Nephron progenitor cell (in vitro differentiated cells): ENCODE measurements around the gene SDK2.

Source experiments
- DNase-seq: peaks from one replicate; pipeline ENCODE4 v3.0.0; 2021
- H3K27ac Mint-ChIP-seq: 2 replicates; pipeline ENCODE4 v1.8.0; 2021; ENCODE audit warnings: mild to moderate bottlenecking, moderate library complexity, mixed read lengths
- H3K27me3 Mint-ChIP-seq: 2 replicates; pipeline ENCODE4 v1.8.0; 2021; ENCODE audit warnings: mild to moderate bottlenecking, low read depth, mixed read lengths; ENCODE audit not compliant: poor library complexity
- H3K36me3 Mint-ChIP-seq: 2 replicates; pipeline ENCODE4 v1.8.0; 2021; ENCODE audit warnings: low read depth, mixed read lengths
- H3K4me1 Mint-ChIP-seq: 2 replicates; pipeline ENCODE4 v1.8.0; 2021; ENCODE audit warnings: mixed read lengths
- H3K4me3 Mint-ChIP-seq: 2 replicates; pipeline ENCODE4 v1.8.0; 2021; ENCODE audit warnings: mild to moderate bottlenecking, moderate library complexity, mixed read lengths
- H3K9me3 Mint-ChIP-seq: 2 replicates; pipeline ENCODE4 v1.8.0; 2021; ENCODE audit warnings: mild to moderate bottlenecking, moderate library complexity, mixed read lengths
- TF ChIP-seq, protein P1 (sequence below): fragments of 200-600 bp; sonication (generic); IDR thresholded peaks from 2 replicates; pipeline ENCODE4 v1.5.0; 2021; ENCODE audit warnings: antibody characterized with exemption

SDK2 gene

GRCh38 chr17:73308017-73308823, 336.0 kb downstream of the SDK2 start:
- TF ChIP-seq, protein P1, sequence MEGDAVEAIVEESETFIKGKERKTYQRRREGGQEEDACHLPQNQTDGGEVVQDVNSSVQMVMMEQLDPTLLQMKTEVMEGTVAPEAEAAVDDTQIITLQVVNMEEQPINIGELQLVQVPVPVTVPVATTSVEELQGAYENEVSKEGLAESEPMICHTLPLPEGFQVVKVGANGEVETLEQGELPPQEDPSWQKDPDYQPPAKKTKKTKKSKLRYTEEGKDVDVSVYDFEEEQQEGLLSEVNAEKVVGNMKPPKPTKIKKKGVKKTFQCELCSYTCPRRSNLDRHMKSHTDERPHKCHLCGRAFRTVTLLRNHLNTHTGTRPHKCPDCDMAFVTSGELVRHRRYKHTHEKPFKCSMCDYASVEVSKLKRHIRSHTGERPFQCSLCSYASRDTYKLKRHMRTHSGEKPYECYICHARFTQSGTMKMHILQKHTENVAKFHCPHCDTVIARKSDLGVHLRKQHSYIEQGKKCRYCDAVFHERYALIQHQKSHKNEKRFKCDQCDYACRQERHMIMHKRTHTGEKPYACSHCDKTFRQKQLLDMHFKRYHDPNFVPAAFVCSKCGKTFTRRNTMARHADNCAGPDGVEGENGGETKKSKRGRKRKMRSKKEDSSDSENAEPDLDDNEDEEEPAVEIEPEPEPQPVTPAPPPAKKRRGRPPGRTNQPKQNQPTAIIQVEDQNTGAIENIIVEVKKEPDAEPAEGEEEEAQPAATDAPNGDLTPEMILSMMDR, result no peak
- Mint-ChIP-seq H3K4me3 (peak overlapping the region; percentile 59), H3K9me3 (no peaks in the 10 kb centered on the region), H3K27me3 (peaks cover 5% of the 10 kb centered on the region), H3K4me1 (peaks cover 65% of the 10 kb centered on the region), H3K36me3 (peaks cover 19% of the 10 kb centered on the region), H3K27ac (peak overlapping the region; percentile 64)
- DNase-seq, result no peak

- H3K4me3 Mint-ChIP-seq, result no peak overlapping the region
- H3K27ac Mint-ChIP-seq, result no peak overlapping the region
Measured at GRCh38 chr17:73307130-73307529, 337.1 kb downstream of the SDK2 start.

DNA sequence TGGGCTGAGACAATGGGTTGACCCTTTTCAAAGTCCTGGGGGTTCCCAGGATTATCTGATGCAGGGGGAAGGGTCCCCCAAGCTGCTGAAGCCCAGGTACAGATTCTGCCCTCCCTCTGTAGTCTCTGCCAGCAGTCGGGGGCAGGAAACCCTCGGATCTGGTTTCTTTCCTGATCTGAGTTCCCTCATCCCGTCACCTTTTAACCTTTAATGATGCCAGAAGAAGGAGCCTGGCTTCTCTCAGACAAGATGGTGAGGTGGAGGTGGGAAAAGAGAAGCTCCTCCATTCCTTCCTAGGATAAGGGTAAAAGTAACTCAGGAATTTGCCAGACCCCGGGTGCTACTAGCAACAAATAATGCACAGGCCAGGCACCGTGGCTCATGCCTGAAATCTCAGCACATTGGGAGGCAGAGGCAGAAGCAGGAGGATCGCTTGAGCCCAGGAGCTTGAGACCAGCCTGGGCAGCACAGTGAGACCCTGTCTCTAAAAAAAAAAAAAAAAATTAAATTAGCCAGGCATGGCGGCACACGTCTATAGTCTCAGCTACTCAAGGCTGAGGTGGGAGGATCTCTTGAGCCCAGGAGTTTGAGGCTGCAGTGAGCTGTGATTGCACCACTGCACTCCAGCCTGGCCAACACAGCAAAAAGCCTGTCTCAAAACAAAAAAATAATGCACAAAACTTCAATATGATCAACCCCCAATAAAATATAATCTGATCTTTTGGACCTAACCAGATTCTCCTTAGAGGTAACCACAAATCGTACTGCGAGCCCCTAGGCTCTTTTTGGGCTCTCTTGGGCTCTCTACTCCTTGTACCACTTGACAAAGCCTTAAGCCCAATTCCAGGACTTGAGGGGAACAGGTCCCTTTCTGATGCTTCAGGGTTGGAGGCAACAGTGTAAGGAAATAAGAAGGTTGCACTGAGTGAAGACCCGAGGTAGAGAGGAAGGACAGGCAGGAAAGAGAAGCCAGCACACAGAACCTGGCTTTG, 338.1 kb downstream of the SDK2 start:
- H3K27ac Mint-ChIP-seq, result peak overlapping the region; percentile 97
- H3K4me3 Mint-ChIP-seq, result peak overlapping the region; percentile 73
- TF ChIP-seq, protein P1, result no peak
- H3K9me3 Mint-ChIP-seq, result no peaks in the 10 kb centered on the region
- no peak for DNase-seq
- peaks cover 64% of the 10 kb centered on the region for H3K4me1 Mint-ChIP-seq
- peaks cover 3% of the 10 kb centered on the region for H3K27me3 Mint-ChIP-seq
- peaks cover 24% of the 10 kb centered on the region for H3K36me3 Mint-ChIP-seq

More at GRCh38 chr17:73307130-73307529, 337.1 kb downstream of the SDK2 start:
- peaks cover 64% of the 10 kb centered on the region for H3K4me1 Mint-ChIP-seq
- peaks cover 3% of the 10 kb centered on the region for H3K27me3 Mint-ChIP-seq
- peaks cover 21% of the 10 kb centered on the region for H3K36me3 Mint-ChIP-seq
- TF ChIP-seq, protein P1, result no peak
- DNase-seq, result no peak
- H3K9me3 Mint-ChIP-seq, result no peaks in the 10 kb centered on the region

DNA sequence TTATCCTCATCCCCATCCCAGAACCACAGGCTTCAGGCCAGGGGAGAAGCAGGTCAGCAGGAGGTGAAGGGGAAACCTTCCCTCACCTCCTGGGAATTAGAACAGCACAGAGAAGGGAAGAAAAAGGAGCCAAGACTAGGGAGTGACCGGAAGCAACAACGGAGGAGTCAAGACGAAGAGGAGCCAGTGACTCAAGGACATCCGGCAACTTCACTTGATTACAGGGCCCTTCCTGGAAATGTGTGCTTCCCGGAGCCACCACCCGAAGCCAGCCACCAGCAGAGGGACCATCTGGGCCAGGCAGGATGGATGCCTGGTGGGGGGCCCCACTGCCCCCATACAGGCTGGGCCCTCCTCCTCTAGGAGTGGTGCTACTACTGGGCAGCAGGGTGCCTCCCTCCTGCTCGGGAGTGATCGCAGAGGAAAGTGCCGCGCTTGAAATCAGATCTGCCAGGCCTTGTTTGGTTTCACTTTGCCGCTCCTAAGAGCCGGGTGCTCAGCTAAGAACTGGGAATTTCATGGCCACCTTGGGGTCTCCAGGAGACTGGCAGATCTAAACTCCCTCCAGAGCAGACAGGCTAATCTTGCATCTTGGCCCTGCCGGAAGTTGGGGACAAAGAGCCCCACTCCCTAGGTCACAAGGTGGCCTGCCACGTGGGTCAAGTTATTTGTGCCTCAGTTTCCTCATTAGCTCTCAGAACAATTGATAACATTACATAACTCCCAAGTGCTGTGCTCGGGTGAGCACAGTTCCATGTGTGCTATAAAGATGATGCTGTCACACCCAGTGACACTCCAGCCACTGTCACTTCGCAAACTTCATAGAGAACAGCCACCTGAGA, 339.1 kb downstream of the SDK2 start:
- TF ChIP-seq, protein P1, result no peak
- H3K9me3 Mint-ChIP-seq, result no peaks in the 10 kb centered on the region
- H3K36me3 Mint-ChIP-seq, result peaks cover 24% of the 10 kb centered on the region
- H3K27ac Mint-ChIP-seq, result peak overlapping the region; percentile 97
- H3K4me1 Mint-ChIP-seq, result peaks cover 65% of the 10 kb centered on the region
- DNase-seq, result peak; percentile 51
- H3K27me3 Mint-ChIP-seq, result peaks cover 3% of the 10 kb centered on the region
- peak overlapping the region; percentile 73 for H3K4me3 Mint-ChIP-seq

- TF ChIP-seq, protein P1, result no peak
- Mint-ChIP-seq H3K27ac (peak overlapping the region; percentile 97), H3K9me3 (no peaks in the 10 kb centered on the region), H3K27me3 (peaks cover 2% of the 10 kb centered on the region), H3K4me1 (peaks cover 65% of the 10 kb centered on the region), H3K36me3 (peaks cover 24% of the 10 kb centered on the region), H3K4me3 (peak overlapping the region; percentile 73)
- DNase-seq, result no peak
Measured at GRCh38 chr17:73304438-73304837, 339.8 kb downstream of the SDK2 start.
